HG02678 (cell line): ENCODE data around the gene DIP2C.
"Not testable (repeated sequence)": the region's sequence is repeated elsewhere in the genome, so short reads cannot be mapped to it uniquely, and the experiment has no call there.

Experiments used
- ATAC-seq: cut with Tn5 transposase; IDR thresholded peaks from one replicate; pipeline ENCODE4 v1.9.1; 2021; ENCODE audit warnings: mild to moderate bottlenecking, moderate library complexity; ENCODE audit not compliant: unreplicated experiment

Gene DIP2C

GRCh38 chr10:474946-475345, 214.5 kb downstream of the DIP2C start:
- no peak for ATAC-seq

DNA sequence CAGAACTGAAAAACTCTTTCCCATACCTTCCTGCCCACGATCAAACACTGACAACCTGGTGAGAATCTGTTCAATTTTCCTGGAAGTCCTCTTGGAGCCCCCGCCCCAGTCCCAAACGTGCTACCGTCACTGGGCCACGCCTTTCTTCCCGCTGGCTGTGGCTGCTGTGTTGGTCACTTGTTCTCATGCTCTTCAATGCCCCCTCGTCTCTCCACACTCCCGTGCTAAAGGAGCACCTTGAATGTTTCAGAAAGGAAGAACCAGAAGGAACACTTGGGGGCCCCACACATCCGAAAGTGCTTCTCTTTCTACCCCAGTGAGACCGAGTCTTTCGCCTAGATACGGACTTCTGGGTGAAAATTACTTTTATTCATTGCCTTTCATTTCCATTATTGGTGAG, 215.1 kb downstream of the DIP2C start:
- ATAC-seq, result no peak

- ATAC-seq, result no peak
Measured at GRCh38 chr10:472241-472910, 217.1 kb downstream of the DIP2C start.

DNA sequence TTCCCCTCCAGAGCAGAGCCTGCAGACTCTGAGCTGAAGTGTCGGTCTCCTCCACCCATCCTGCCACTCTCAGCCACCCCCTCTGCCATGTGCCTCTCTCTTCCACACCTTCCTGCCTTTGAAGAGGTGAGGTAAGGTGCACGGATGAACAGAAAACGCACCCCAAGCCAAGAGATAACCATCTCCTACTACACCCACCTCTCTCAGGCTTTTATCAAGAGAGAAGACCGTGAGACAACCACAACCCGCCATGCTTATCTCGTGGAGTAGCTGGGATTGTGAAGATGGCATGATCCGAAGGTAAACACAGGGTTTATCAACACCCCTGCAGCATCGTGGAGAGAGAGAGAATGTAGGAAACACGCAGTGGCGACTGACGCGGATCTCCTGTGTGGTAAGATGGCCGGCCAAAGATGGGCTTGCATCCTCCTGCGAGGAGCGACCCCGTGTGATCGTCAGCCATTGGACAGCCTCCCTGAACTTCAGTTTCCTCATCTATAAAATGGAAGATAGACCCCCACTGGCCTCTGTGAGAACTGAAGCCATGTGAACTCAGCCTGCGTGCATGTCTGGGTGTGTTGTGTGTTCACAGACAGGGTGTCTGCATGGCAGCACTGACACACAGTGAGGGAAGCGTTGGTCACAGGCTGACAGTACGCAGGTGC, 219.0 kb downstream of the DIP2C start:
- ATAC-seq, result no peak

- ATAC-seq, result no peak
Measured at GRCh38 chr10:469947-470338, 219.5 kb downstream of the DIP2C start.

- no peak for ATAC-seq
Measured at GRCh38 chr10:459743-460142, 229.7 kb downstream of the DIP2C start.

DNA sequence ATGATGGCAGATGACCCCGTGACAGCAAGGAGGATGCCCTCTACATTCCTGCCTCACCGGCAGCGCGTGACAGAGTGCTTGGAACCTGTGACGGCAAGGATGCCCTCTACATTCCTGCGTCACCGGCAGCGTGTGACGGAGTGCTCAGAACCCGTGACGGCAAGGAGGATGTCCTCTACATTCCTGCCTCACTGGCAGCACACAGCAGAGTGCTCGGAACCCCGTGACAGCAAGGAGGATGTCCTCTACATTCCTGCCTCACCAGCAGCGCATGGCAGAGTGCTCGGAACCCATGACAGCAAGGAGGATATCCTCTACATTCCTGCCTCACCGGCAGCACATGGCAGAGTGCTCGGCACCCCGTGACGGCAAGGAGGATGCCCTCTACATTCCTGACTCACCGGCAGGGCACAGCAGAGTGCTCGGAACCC, 231.0 kb downstream of the DIP2C start:
- no peak for ATAC-seq

- no peak for ATAC-seq
Measured at GRCh38 chr10:456486-456885, 233.0 kb downstream of the DIP2C start.

GRCh38 chr10:454860-455259, 234.6 kb downstream of the DIP2C start:
- no peak for ATAC-seq

- ATAC-seq, result no peak
Measured at GRCh38 chr10:453647-454046, 235.8 kb downstream of the DIP2C start.

DNA sequence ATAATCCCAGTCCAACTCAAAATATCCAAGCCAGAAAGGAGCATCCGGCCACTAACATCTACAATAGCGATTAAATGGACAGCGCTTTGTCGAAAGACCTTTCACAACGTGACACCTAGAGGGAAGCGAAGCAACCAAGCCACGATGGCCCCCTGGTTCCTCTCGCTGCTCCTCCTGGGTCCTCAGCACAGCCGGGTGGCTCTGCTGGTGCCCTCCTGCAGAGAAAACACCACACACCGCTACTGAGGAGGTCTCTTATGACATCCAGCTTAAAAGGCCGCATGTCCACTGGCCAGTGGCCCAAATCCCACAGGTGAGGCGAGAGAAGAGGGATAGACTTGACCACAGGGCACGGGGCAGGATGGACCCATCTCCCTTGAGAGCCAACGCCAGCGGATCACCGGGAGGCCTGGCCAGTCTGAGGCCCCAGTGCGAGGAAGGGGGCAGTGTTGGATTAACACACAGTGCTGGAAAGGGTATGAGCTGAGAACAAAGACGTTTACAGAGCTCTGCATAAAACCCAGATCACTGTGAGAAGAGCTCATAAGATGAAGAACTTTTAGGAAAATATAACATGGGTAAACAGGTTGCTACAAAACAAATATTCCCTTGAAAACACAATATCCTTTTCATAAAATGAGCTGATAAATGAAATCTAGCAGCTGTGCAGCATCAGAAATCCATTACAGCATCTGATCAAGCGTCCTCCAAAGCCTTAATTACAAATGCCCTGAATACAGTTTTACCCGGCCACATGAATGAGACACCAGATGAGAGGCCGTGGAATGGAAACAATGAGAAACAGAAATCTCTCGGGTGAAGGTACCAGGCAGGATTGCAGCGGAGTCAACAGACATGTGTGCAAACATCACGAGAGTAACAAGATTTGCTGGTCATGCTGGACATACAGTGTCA, 236.7 kb downstream of the DIP2C start:
- ATAC-seq, result no peak

DNA sequence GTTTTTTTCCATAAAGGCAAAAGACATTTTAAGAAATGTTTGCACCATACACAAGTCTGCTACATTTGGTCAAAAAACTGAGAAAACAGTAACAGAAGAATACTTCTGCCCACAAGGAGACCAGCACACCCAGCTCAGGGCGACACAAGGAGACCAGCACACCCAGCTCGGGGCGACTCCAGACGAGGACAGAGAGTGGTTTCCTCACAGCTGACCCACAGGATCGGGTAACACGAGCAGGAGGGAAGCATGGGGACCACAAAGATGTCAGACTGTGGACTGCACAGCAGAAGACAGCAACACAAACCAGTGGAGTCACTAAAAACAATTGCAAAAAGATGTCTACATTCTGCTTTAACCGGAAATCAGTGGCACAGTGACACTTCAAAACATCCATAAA, 237.6 kb downstream of the DIP2C start:
- no peak for ATAC-seq

GRCh38 chr10:451021-451471, 238.4 kb downstream of the DIP2C start:
- ATAC-seq, result peak; percentile 61

- ATAC-seq, result no peak
Measured at GRCh38 chr10:450463-450862, 239.0 kb downstream of the DIP2C start.

- not testable (repeated sequence) for ATAC-seq
Measured at GRCh38 chr10:449331-449730, 240.1 kb downstream of the DIP2C start.

- no peak for ATAC-seq
Measured at GRCh38 chr10:443459-443858, 246.0 kb downstream of the DIP2C start.

DNA sequence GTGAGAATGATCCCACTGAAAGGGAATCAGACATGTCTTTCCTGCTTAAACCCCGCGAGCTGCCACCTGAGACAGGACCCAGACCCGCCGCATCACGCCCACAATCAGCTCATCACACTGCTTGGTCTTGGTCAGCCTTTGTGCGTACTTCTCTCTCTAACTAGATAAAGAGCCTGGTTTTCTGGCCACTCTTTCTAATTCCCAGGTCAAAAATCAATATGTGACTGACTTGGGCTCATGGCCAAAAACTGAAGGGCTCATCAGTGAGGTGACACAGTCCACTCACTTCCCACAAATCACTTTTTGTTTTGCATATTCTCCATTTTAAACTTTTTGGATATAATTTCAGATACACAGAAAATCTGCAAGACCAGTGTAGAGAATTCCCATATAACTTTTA, 247.3 kb downstream of the DIP2C start:
- no peak for ATAC-seq

GRCh38 chr10:441659-442058, 247.8 kb downstream of the DIP2C start:
- no peak for ATAC-seq

GRCh38 chr10:440127-440526, 249.3 kb downstream of the DIP2C start:
- ATAC-seq, result no peak

DNA sequence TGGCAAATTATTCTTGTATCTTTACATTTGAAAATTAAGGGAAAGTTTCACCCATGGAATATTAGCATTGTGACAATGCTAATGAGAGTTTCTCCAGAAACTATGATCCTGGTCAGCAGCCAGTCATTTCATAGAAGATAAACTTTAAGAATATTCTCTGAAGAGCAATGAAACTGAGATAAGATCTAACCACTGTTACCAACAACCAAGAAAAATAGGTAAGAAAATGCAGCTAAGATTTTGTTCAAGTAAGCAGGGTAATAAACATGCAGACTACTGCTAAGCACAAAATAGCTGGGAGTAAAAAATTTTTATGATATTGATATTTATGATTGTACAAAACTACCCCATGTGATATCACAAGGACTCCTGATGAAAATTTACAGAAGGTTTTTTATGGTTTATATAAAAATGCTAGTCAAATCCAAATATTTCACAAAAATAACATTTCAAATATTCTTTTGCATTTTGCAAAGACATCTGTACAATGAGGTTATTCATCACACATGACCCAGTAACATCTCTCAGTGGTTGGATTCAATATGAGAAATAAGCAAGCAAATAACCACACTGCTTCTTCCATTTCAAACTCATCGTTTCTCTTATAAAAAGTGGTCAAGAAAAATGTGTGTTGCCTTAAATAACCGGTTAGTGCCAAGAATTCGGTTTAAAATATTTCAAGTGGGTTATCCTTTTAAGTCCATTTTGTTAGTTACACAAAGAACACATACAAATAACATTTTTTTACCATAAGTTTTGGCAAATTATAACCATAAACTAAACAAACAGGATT, 251.6 kb downstream of the DIP2C start:
- ATAC-seq, result no peak
